Measurements from ENCODE around the gene SPEN.

- TF ChIP-seq POLR2AphosphoS5 (IDR thresholded peaks at IDR 0.05) (no peak), REST (IDR thresholded peaks at IDR 0.05; ENCODE audit: borderline replicate concordance) (no peak), EP300 (conservative IDR thresholded peaks at IDR 0.05; ENCODE audit: poor library complexity, severe bottlenecking) (no peak), CTCF (IDR thresholded peaks at IDR 0.05; ENCODE audit: poor library complexity, severe bottlenecking) (no peak)
Observed at GRCh38 chr1:15947382-15948090, 100.0 kb downstream of the SPEN start.

Measured in neural cell (in vitro differentiated cells).